ENCODE data around the gene CMTM4.

The CMTM4 gene

GRCh38 chr16:66619534-66620428 is 76.8 kb downstream of the CMTM4 start:
- Histone ChIP-seq H3K9me3 (ENCODE audit: insufficient read depth, low read length) (no peaks in the 10 kb centered on the region), H3K36me3 (ENCODE audit: low read length) (no peaks in the 10 kb centered on the region), H4K20me1 (ENCODE audit: low read depth, low read length) (no peaks in the 10 kb centered on the region), H2AFZ (ENCODE audit: low read depth, low read length, severe bottlenecking) (no peak overlapping the region), H3K9ac (ENCODE audit: low read length) (no peak overlapping the region), H3F3A (ENCODE audit: insufficient read depth) (no peaks in the 10 kb centered on the region), H3K27me3 (ENCODE audit: low read length) (no peaks in the 10 kb centered on the region), H3K4me2 (ENCODE audit: low read depth, low read length, poor library complexity, severe bottlenecking) (no peak overlapping the region), H3K79me2 (ENCODE audit: insufficient read depth, low read length) (no peaks in the 10 kb centered on the region), H3K27ac (ENCODE audit: low read depth, low read length) (no peak overlapping the region), H3K4me3 (ENCODE audit: insufficient read depth, low read length, poor library complexity, severe bottlenecking) (no peak overlapping the region), H3K9me2 (replicated peaks; ENCODE audit: insufficient read depth, low read length) (no peaks in the 10 kb centered on the region)
- TF ChIP-seq EZH2phosphoT487 (conservative IDR thresholded peaks at IDR 0.05; ENCODE audit: low read length) (no peak), CTCF (IDR thresholded peaks at IDR 0.05; ENCODE audit: insufficient read depth, low read length, poor library complexity, severe bottlenecking) (no peak)

- no peaks in the 10 kb centered on the region for H3K9me3 ChIP-seq (ENCODE audit: insufficient read depth, low read length)
- no peak overlapping the region for H2AFZ ChIP-seq (ENCODE audit: low read depth, low read length, severe bottlenecking)
- no peaks in the 10 kb centered on the region for H4K20me1 ChIP-seq (ENCODE audit: low read depth, low read length)
- no peaks in the 10 kb centered on the region for H3K79me2 ChIP-seq (ENCODE audit: insufficient read depth, low read length)
- no peak overlapping the region for H3K4me3 ChIP-seq (ENCODE audit: insufficient read depth, low read length, poor library complexity, severe bottlenecking)
- H3K27me3 ChIP-seq (ENCODE audit: low read length), result no peaks in the 10 kb centered on the region
- H3F3A ChIP-seq (ENCODE audit: insufficient read depth), result no peaks in the 10 kb centered on the region
- H3K9ac ChIP-seq (ENCODE audit: low read length), result no peak overlapping the region
- no peaks in the 10 kb centered on the region for H3K36me3 ChIP-seq (ENCODE audit: low read length)
- TF ChIP-seq EZH2phosphoT487 (conservative IDR thresholded peaks at IDR 0.05; ENCODE audit: low read length), result no peak
- TF ChIP-seq CTCF (IDR thresholded peaks at IDR 0.05; ENCODE audit: insufficient read depth, low read length, poor library complexity, severe bottlenecking), result no peak
- H3K9me2 ChIP-seq (replicated peaks; ENCODE audit: insufficient read depth, low read length), result no peaks in the 10 kb centered on the region
- no peak overlapping the region for H3K27ac ChIP-seq (ENCODE audit: low read depth, low read length)
- H3K4me2 ChIP-seq (ENCODE audit: low read depth, low read length, poor library complexity, severe bottlenecking), result no peak overlapping the region
Measured at GRCh38 chr16:66618588-66619375, 77.8 kb downstream of the CMTM4 start.

GRCh38 chr16:66617728-66618127 is 78.8 kb downstream of the CMTM4 start:
- Histone ChIP-seq H3K4me3 (ENCODE audit: insufficient read depth, low read length, poor library complexity, severe bottlenecking) (no peak overlapping the region), H3K9me3 (ENCODE audit: insufficient read depth, low read length) (no peaks in the 10 kb centered on the region), H3K27me3 (ENCODE audit: low read length) (no peaks in the 10 kb centered on the region), H3K36me3 (ENCODE audit: low read length) (no peaks in the 10 kb centered on the region), H3K4me2 (ENCODE audit: low read depth, low read length, poor library complexity, severe bottlenecking) (no peak overlapping the region), H3K27ac (ENCODE audit: low read depth, low read length) (no peak overlapping the region), H2AFZ (ENCODE audit: low read depth, low read length, severe bottlenecking) (no peak overlapping the region), H3K9ac (ENCODE audit: low read length) (no peak overlapping the region), H4K20me1 (ENCODE audit: low read depth, low read length) (no peaks in the 10 kb centered on the region), H3F3A (ENCODE audit: insufficient read depth) (no peaks in the 10 kb centered on the region), H3K9me2 (replicated peaks; ENCODE audit: insufficient read depth, low read length) (no peaks in the 10 kb centered on the region), H3K79me2 (ENCODE audit: insufficient read depth, low read length) (no peaks in the 10 kb centered on the region)
- TF ChIP-seq EZH2phosphoT487 (conservative IDR thresholded peaks at IDR 0.05; ENCODE audit: low read length), result no peak
- TF ChIP-seq CTCF (IDR thresholded peaks at IDR 0.05; ENCODE audit: insufficient read depth, low read length, poor library complexity, severe bottlenecking), result no peak

Data from SU-DHL-6 (cell line).